Liver (tissue), 3 donors: ENCODE measurements around the gene OR10A5.

ENCODE experiments used
- CTCF ChIP-seq: fragments of 150-350 bp; IDR thresholded peaks from 2 replicates; pipeline ENCODE4 v1.5.1; 2017; ENCODE audit warnings: improper control_type of control experiment, low read depth, low read length; ENCODE audit not compliant: missing input control
- FOXA1 ChIP-seq: IDR thresholded peaks from 2 replicates; pipeline ENCODE4 v1.6.1; 2016; ENCODE audit warnings: antibody characterized with exemption
- MAX ChIP-seq: IDR thresholded peaks from 2 replicates; pipeline ENCODE4 v1.6.1; 2016; ENCODE audit warnings: antibody characterized with exemption
- RAD21 ChIP-seq, 2 donors: IDR thresholded peaks; 2 replicates each; pipeline ENCODE4 v1.6.1; 2016; ENCODE audit warnings: antibody characterized with exemption in 2 of 2, mild to moderate bottlenecking in 2 of 2
- TF ChIP-seq, protein P1 (sequence below): IDR thresholded peaks from 2 replicates; pipeline ENCODE4 v1.6.1; 2016; ENCODE audit warnings: antibody characterized with exemption
- donor health status: healthy.
- donor health status: healthy.

DNA sequence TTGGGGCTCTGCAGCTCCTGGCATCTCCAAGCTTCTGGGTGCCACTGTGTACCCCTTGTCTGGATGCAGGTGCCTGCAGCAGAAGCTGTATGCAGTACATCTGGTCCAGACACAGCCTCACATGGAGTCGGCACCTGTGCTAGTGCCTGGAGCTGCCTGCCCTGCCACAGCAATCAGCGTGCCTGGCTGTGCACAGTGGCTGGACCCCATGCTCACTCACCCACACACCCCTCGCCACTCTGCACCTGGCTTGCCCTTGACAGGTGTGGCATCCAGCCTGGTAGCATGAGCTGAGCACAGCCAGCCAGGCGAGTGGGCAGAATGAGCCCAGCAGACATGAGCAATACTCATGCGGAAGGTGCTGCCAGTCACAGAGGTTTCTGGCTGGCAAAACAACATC is 26.5 kb upstream of the OR10A5 start:
- no peak for TF ChIP-seq RAD21 (IDR thresholded peaks at IDR 0.05)
- no peak for TF ChIP-seq CTCF
- no peak for TF ChIP-seq MAX
- TF ChIP-seq, protein P1, sequence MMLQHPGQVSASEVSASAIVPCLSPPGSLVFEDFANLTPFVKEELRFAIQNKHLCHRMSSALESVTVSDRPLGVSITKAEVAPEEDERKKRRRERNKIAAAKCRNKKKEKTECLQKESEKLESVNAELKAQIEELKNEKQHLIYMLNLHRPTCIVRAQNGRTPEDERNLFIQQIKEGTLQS, result no peak
- no peak for TF ChIP-seq FOXA1
